ENCODE measurements around the gene DLK2.
A peak's percentile ranks its signal among the peaks of the same experiment; 100 is the strongest.

The DLK2 gene

DNA sequence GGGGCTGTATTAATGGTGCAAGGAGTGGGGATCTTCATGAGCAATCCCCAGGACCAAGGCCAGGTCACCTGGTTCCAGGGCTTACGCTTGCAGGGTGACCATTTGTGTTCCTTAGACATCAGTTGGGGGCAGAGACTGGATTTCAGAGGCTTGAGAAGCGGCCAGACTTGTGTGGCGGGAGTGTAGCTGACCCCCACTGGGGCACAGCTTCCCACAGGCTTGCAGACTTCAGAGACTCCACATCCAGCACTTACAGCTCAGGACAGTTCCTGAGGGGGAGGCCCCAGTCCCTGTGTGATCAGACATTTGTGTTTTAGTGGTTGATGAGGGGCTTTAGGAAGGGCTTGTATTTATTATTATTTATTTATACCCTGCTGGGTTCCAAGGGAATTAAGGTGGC is 37.3 kb upstream of the DLK2 start:
- H3K4me3 ChIP-seq (ENCODE audit: low read length), result no peak overlapping the region
- no peak for TF ChIP-seq ZNF274 (IDR thresholded peaks at IDR 0.05; ENCODE audit: low read depth, low read length)

DNA sequence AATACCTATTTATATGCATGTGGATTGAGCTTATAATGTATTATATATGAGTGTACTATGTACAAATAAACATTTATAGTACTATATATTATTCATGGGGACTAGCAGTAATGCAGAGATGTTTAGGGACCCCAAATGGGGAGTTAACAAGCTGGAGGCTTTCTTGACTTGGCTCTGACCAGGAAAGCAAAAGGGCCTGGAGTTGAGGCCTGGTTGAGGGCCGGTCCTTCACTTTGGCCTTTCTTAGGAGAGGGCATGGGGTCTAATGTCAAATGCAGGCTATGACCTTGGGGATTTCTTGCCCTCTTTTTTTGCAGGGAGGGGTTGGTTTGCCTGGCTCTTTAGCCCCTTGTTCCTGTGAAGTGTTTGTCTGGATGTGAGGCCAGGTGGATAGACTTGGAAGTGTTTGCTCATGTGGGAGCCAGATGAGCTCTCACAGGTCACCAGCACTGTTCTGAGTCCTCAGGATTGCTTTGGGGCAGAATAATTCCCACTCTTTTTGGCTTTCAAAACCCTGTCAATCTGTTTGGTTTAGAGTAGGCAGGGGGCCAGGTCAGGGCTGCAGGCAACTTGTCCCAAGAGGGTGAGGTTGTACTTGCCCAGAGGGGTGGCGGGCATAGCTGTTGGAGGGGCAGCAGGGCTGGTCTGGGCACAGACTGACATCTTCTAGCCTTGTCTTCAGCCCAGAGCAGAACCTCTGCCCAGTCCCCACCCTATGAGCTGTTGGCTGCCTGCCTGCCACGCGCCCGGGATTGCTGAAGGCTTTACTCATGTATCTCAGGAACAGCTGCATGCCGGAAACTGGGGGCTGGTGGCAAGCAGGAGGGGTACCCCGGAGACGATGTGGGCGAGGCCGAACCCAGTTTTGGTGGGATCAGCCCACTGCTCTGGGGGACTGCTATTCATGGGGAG is 36.7 kb upstream of the DLK2 start:
- TF ChIP-seq ZNF274 (IDR thresholded peaks at IDR 0.05; ENCODE audit: low read depth, low read length), result no peak
- no peak overlapping the region for H3K4me3 ChIP-seq (ENCODE audit: low read length)

DNA sequence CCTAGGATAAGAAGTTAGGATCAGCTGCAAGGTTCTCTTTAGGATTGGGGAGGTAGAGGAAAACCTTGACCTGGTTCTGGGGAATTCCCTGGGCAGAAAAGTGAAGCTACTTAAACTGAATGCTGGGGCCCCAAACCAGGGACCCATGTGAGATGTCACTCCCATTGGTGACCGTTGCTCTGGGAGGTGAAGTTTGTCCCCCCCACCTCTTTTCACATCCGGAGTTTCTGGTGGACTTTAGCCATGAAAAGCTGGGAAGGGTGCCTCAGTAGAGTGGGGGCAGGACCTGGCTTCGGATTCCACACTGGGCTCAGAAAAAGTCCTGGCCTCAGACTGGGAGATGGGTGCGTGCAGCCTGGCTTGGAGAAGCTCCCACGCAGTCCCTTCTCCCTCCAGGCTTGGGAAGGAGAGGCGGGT is 35.2 kb upstream of the DLK2 start:
- TF ChIP-seq ZNF274 (IDR thresholded peaks at IDR 0.05; ENCODE audit: low read depth, low read length), result no peak
- no peak overlapping the region for H3K4me3 ChIP-seq (ENCODE audit: low read length)

GRCh38 chr6:43489277-43490072 is 34.1 kb upstream of the DLK2 start:
- H3K4me3 ChIP-seq (ENCODE audit: low read length), result no peak overlapping the region
- no peak for TF ChIP-seq ZNF274 (IDR thresholded peaks at IDR 0.05; ENCODE audit: low read depth, low read length)

DNA sequence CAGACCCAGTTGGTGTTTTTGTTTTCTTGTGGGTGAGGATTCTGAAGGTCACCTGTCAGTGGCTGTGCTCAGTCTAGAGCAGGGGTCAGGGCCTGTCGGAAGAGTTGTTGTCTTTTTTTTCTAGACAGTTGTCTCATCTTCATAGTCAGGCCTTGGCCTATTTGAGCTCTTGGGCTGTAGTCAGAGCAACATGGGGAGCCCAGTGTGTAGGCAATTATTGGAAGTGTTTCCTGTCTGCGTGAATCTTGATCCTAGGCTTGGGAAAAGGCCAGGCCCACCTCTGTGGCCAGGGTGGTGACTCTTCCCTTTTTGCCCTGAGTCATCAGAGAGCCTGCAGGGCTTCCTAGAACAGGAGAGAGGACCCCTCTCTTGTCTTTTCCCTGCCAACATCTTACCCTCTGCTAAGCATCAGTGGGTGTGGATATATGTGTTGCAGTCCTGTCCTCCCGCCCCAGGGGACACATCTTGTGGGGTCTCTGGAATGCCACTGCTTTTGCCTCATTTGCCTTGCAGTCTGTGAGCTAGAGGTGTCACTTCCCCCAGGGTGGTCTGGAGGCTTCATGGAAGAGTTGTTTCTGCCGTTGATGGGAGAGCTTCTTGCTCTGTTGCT is 33.4 kb upstream of the DLK2 start:
- no peak overlapping the region for H3K4me3 ChIP-seq (ENCODE audit: low read length)
- no peak for TF ChIP-seq ZNF274 (IDR thresholded peaks at IDR 0.05; ENCODE audit: low read depth, low read length)

DNA sequence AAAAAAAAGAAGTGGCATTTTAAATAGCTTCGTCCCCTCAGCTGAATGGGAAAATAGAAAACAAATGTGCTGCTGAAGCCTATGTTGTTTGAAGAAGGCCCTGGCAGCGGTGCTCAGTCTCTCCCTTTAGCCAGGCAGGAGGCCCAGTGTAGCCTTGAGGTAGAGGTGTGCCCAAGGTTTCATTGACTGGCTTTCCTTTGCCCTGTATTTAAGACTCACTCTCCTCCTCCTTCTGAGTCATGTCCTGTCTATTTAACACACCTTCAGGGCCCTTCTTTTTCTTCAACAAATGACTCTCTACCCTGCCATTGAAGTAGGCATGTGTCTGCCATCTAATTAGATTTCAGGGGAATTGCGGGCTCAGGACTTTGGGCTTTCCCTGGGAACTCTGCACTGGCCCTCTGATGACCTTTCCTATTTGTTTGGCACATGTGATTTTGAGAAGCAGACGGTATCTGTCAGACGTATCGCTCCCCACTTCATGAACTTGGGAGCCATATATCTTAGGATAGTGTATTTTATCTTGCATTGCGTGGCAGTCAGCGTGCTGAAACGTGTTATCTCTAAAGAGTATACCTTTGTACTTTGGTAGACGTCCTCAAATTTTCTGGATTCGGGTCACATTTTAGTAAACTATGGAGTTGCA is 26.4 kb upstream of the DLK2 start:
- no peak for TF ChIP-seq ZNF274 (IDR thresholded peaks at IDR 0.05; ENCODE audit: low read depth, low read length)
- H3K4me3 ChIP-seq (ENCODE audit: low read length), result no peak overlapping the region

- no peak overlapping the region for H3K4me3 ChIP-seq (ENCODE audit: low read length)
- TF ChIP-seq ZNF274 (IDR thresholded peaks at IDR 0.05; ENCODE audit: low read depth, low read length), result no peak
Observed at GRCh38 chr6:43481075-43481474, 25.7 kb upstream of the DLK2 start.

DNA sequence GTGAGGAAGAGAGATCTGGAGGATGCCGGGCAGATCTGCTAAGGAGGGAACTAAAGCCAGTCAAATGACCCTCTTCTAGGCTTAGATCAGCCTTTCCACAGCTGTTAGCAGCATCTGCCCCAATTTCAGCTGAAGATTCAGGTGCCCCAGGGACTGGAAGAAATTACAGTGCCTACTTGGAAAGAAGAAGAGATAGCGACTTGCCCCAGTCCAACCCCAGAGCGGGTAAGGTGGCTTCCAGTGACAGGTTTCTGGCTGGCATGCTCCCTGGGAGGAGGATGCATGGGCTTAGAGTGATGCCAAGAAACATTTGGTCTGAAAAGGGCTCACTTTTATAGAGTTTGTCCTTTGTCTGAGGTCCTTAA is 22.6 kb upstream of the DLK2 start:
- H3K4me3 ChIP-seq (ENCODE audit: low read length), result peak overlapping the region; percentile 87
- TF ChIP-seq ZNF274 (IDR thresholded peaks at IDR 0.05; ENCODE audit: low read depth, low read length), result no peak

DNA sequence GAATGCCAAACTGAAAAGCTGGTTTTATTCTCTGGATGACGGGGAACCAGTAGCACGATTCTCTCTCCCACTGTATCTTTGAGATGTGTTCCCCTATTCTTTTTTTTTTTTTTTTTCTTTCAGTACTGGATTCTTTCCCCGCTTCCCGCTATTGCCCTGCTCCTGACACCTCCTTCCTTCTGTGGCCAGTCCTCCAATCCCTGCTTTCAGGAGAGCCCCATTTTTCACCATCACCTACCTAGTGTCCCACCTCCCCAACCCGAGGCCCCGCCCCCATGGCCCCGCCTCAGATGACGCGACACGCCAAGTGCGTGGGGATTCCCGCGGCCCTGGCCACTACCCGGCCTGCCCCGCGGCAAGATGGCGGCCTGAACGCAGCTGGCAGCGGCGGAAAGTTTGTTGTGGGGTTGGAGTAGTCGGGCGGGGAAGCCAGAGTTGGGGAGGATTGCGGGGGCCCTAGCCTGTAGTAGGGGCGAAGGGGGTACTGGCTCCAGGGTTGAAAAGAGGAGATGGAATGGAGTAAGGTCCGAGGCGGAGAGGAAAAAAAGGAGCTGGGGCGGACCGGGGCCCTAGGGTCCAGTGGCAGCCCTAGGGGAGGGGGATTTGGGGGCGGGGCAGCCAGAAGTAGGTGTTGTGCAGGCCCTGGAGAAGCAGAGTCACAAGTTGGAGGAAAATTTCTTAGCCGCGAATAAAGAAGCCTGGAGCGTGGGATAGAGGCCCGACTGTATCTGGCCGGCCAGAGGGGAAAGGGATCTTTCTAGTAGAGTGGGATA is 22.1 kb upstream of the DLK2 start, which contains the start of gene TJAP1:
TJAP1 (plus strand) TSS at position 336 of the 773 bp plus-strand sequence. CDS start 21,432 bp downstream, outside the sequence.
- peak within 1 kb of the TSS; percentile 87 for H3K4me3 ChIP-seq (ENCODE audit: low read length)
- TF ChIP-seq ZNF274 (IDR thresholded peaks at IDR 0.05; ENCODE audit: low read depth, low read length), result no peak

DNA sequence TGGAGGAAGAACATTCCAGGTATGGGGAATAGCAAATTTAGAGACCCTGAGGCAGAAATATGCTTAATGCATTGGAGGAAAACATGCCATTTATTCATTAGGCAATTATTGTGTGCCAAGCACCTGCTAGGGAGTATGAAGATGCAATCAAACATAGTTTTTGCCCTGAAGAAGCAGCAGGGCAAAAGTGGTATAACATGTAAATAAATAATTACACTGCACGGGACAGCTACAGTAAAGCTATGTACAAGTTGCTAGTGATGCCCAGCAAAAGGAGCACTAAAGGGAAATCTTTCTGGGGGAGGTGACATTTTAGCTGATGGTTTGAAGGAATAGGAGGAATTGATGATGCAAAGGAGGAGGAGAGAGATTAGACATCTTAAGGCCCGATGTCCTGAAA is 21.4 kb upstream of the DLK2 start:
- H3K4me3 ChIP-seq (ENCODE audit: low read length), result peak overlapping the region; percentile 87
- no peak for TF ChIP-seq ZNF274 (IDR thresholded peaks at IDR 0.05; ENCODE audit: low read depth, low read length)

DNA sequence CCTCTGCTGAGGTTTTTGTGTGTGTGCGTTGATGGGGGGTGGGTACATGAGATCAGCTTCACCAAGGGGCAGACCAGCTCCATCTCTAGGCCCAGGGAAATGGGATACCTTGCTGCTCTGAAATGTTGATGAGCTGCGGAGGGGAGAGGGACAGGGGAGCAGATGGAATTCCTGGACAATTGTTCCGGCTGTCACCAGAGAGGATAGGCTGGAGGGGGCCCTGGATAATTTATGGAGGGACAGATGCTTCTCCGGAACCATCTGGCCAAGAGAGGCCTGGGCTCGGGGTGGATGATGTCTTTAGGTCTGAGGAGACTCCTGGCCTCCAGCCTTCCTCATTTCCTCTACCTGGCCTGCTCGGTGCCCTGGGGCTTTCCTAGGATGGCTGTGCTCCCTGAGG is 20.2 kb upstream of the DLK2 start:
- no peak overlapping the region for H3K4me3 ChIP-seq (ENCODE audit: low read length)
- no peak for TF ChIP-seq ZNF274 (IDR thresholded peaks at IDR 0.05; ENCODE audit: low read depth, low read length)

GRCh38 chr6:43472515-43472914 is 17.2 kb upstream of the DLK2 start:
- H3K4me3 ChIP-seq (ENCODE audit: low read length), result no peak overlapping the region
- no peak for TF ChIP-seq ZNF274 (IDR thresholded peaks at IDR 0.05; ENCODE audit: low read depth, low read length)

DNA sequence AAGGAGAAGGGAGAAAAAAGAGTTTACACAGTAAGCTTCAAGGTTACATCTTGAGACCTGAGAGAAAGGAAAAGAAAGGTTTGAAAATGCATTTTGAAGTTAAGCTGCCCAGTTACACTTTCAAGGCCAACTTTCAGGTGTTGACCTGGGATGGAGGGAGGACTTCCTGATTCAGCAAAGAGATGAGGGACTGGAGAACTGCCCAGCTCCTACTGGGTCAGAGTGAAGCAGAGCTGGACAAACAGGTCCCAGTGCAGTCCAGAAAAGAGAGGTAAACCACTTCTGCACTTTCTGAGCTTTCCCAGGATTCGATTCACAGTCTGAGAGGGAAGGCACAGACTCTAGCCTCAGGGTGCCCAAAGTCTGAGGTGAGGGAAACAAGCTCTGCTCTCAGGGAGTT is 16.1 kb upstream of the DLK2 start:
- TF ChIP-seq ZNF274 (IDR thresholded peaks at IDR 0.05; ENCODE audit: low read depth, low read length), result no peak

More for the DNA sequence above, 16.1 kb upstream of the DLK2 start:
- H3K4me3 ChIP-seq (ENCODE audit: low read length), result no peak overlapping the region

Measured in GM08714 (cell line).